Chondrocyte (in vitro differentiated cells): ENCODE results near the gene ST8SIA6. TPM values are rescaled to one million over a fixed set of nuclear protein-coding genes. Genes with fewer than 3 reads are reported as not detected.

Experiments
- DNase-seq: peaks from one replicate; pipeline ENCODE4 v3.0.0; 2021; ENCODE audit warnings: mixed read lengths, low spot score
- H3K27ac Mint-ChIP-seq: one replicate; pipeline ENCODE4 v1.8.0; 2021; ENCODE audit warnings: mild to moderate bottlenecking, moderate library complexity, mixed read lengths; ENCODE audit not compliant: unreplicated experiment
- H3K27me3 Mint-ChIP-seq: 2 replicates; pipeline ENCODE4 v1.8.0; 2021; ENCODE audit warnings: low read depth, mixed read lengths
- H3K36me3 Mint-ChIP-seq: 2 replicates; pipeline ENCODE4 v1.8.0; 2021; ENCODE audit warnings: low read depth, mixed read lengths
- H3K4me1 Mint-ChIP-seq: 2 replicates; pipeline ENCODE4 v1.8.0; 2021; ENCODE audit warnings: low read depth, mild to moderate bottlenecking, mixed read lengths
- H3K4me3 Mint-ChIP-seq: one replicate; pipeline ENCODE4 v1.8.0; 2021; ENCODE audit warnings: mild to moderate bottlenecking, moderate library complexity, mixed read lengths; ENCODE audit not compliant: unreplicated experiment
- H3K9me3 Mint-ChIP-seq: 2 replicates; pipeline ENCODE4 v1.8.0; 2021; ENCODE audit warnings: low read depth, mixed read lengths
- CTCF ChIP-seq: fragments of 200-600 bp; sonication (generic); IDR thresholded peaks from 2 replicates; pipeline ENCODE4 v1.5.0; 2021; ENCODE audit warnings: antibody characterized with exemption, mild to moderate bottlenecking, moderate library complexity
- total RNA-seq: library from RNA; stranded (reverse); gene quantifications from 3 replicates; pipeline ENCODE4 v1.2.1, GENCODE V29; 2021

Gene ST8SIA6
- total RNA-seq, 1 donor from 2014 or later: not detected

- Mint-ChIP-seq H3K36me3 (peaks cover 4% of the 10 kb centered on the region), H3K9me3 (peaks cover 6% of the 10 kb centered on the region), H3K4me1 (no peaks in the 10 kb centered on the region), H3K27ac (no peak overlapping the region), H3K27me3 (peaks cover 41% of the 10 kb centered on the region), H3K4me3 (no peak overlapping the region)
- DNase-seq: no peak
- TF ChIP-seq CTCF: no peak
Observed at GRCh38 chr10:17358461-17358860, 95.9 kb downstream of the ST8SIA6 start.

- H3K36me3 Mint-ChIP-seq: peaks cover 4% of the 10 kb centered on the region
- peaks cover 6% of the 10 kb centered on the region for H3K9me3 Mint-ChIP-seq
- no peak for TF ChIP-seq CTCF
- no peaks in the 10 kb centered on the region for H3K4me1 Mint-ChIP-seq
- no peak overlapping the region for H3K27ac Mint-ChIP-seq
- no peak for DNase-seq
- peaks cover 47% of the 10 kb centered on the region for H3K27me3 Mint-ChIP-seq
- H3K4me3 Mint-ChIP-seq: no peak overlapping the region
Observed at GRCh38 chr10:17357781-17358180, 96.6 kb downstream of the ST8SIA6 start.

GRCh38 chr10:17356820-17357219 is 97.6 kb downstream of the ST8SIA6 start:
- TF ChIP-seq CTCF: no peak
- no peak for DNase-seq
- Mint-ChIP-seq H3K4me3 (no peak overlapping the region), H3K36me3 (peaks cover 4% of the 10 kb centered on the region), H3K9me3 (peaks cover 6% of the 10 kb centered on the region), H3K27ac (no peak overlapping the region), H3K27me3 (peaks cover 51% of the 10 kb centered on the region), H3K4me1 (no peaks in the 10 kb centered on the region)

DNA sequence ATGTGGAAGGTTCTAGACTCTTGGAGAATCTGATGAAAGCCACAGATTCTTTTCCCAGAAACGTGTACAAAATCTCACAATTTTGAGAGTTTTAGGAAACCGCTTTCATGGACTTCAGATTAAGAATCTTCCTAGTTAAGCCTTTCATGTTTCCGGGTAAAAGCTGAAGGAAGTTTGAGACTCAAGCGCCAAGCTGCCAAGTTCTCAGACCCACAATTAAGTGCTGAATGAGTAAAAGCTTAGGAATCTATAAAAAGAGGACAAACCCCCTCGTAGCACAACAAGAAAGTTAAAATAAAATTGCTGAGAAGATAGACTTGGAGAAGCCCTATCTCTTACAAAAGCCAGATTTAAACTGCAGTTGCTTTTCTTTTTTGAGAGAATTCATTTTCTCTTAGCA is 99.6 kb downstream of the ST8SIA6 start:
- no peak overlapping the region for H3K27ac Mint-ChIP-seq
- no peak for DNase-seq
- H3K27me3 Mint-ChIP-seq: peaks cover 50% of the 10 kb centered on the region
- no peak for TF ChIP-seq CTCF
- no peaks in the 10 kb centered on the region for H3K4me1 Mint-ChIP-seq
- peaks cover 2% of the 10 kb centered on the region for H3K9me3 Mint-ChIP-seq
- no peak overlapping the region for H3K4me3 Mint-ChIP-seq
- H3K36me3 Mint-ChIP-seq: peaks cover 4% of the 10 kb centered on the region

- Mint-ChIP-seq H3K4me1 (peaks cover 4% of the 10 kb centered on the region), H3K27me3 (peaks cover 50% of the 10 kb centered on the region), H3K27ac (no peak overlapping the region), H3K4me3 (no peak overlapping the region), H3K9me3 (peaks cover 2% of the 10 kb centered on the region), H3K36me3 (peaks cover 4% of the 10 kb centered on the region)
- no peak for TF ChIP-seq CTCF
- no peak for DNase-seq
Observed at GRCh38 chr10:17353568-17354300, 100.7 kb downstream of the ST8SIA6 start.
